Prostate gland (tissue), 2 donors: Measurements from ENCODE around the gene KTN1. TPM values are rescaled to one million over a fixed set of nuclear protein-coding genes. Genes with fewer than 3 reads are reported as not detected.

ENCODE experiments used
- small RNA-seq, 2 donors: library from RNA; depleted of rRNA; stranded (forward); fragments of <200 nt; gene quantifications; one replicate each; pipeline ENCODE3, GENCODE V24; 2016
- total RNA-seq, 2 donors: library from RNA; depleted of rRNA; stranded (reverse); fragments of >200 nt; gene quantifications; one replicate each; pipeline ENCODE4 v1.1.0, GENCODE V29; 2016

The KTN1 gene
- total RNA-seq, 2 donors from 2014 or later = 84.2 to 162 TPM

Small RNAs within 50 kb of the gene (small RNA-seq; reads per million reads assigned to genes)
- 0 reads per million in 2 donors for gene RF00019

Other genes with a start within 250 kb of the KTN1 start
- 10 to 100 TPM; 12.5 to 21.9 TPM for gene ATG14, start 168.4 kb upstream of the KTN1 start, total RNA-seq
- not detected for gene TBPL2, start 139.6 kb upstream of the KTN1 start, total RNA-seq